ENCODE data around the gene PPP1R26.
A peak's percentile ranks its signal among the peaks of the same experiment; 100 is the strongest.

PPP1R26 gene

DNA sequence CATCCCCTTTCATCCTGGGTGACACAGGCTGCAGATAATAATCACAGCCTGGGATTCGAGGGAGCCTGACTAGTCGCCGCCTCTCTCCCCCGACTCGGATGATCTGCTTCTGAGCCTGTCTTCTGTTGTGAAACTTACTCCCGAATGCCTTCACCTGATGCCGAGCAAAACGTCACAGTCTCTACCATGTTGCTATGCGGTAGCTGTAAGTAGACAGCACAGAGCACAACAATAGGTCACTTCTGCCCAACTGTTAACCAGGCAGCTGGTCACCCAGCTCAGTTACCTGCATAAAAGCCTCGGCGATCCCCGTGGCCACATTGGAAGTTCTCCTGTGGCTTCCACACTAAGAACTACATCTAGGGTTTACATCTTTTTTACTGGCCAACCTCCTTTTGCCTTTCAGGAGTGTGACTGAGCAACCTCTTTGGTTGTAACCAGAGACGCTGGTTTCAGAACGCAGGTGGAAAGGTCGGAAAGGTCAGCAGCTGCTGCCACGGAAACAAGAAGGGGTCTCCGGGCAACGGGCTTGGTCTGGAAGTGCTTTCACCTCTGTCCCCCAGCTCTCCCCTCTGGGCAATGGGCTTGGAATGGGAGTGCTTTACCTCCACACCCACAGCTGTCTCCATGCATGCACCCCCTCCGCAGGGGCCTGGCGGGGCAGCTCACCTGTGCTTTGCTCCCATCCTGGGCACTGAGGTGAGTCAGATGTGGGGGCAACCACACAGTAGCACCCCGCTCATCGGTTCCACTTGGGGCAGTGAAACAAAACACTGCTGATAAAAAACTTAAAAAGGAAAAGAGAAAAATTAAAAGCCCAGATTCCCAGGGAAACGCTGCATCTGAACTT is 7.6 kb upstream of the PPP1R26 start:
- TF ChIP-seq CTCF (IDR thresholded peaks at IDR 0.05; ENCODE audit: low read depth, low read length), result no peak
- DNase-seq (ENCODE audit: low read depth, low spot score), result no peak
- in situ Hi-C loops (cut with HindIII; ENCODE audit: low sequenced_read_pairs), result no loop called here
- H3K4me3 ChIP-seq (ENCODE audit: low read depth, low read length), result no peak overlapping the region

DNA sequence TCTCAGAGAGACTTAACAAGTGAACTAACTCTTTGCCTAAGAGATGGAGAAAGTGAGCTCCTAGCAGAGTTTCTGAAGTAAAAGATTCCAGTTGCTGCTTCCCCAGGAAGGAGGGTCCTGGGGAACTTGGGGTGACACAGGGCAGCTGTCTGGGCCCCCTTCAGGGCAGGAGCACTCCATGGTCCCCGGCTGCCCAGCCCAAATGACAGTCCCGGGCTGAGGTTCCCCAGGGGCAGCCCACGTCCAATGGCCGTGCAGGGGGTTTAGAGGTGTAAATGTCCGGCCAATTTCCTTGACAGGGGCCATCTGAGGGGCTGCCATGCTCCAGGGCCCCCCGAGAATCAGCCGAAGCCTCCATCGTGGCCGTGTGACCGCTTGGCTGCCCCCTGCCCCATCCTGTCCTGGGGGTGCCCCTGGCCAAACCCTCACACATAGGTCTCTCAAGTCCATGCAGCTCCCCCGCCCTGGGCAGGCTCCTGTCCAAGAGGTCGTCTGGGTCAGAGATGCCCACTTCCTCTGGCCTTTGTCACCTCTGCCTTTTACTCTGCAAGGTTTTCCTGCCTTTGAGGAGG is 5.5 kb upstream of the PPP1R26 start:
- no peak for DNase-seq (ENCODE audit: low read depth, low spot score)
- no peak for TF ChIP-seq CTCF (IDR thresholded peaks at IDR 0.05; ENCODE audit: low read depth, low read length)
- in situ Hi-C loops (cut with HindIII; ENCODE audit: low sequenced_read_pairs), result no loop called here
- H3K4me3 ChIP-seq (ENCODE audit: low read depth, low read length), result no peak overlapping the region

- peak; percentile 66 for TF ChIP-seq CTCF (IDR thresholded peaks at IDR 0.05; ENCODE audit: low read depth, low read length)
- no peak overlapping the region for H3K4me3 ChIP-seq (ENCODE audit: low read depth, low read length)
- in situ Hi-C loops (cut with HindIII; ENCODE audit: low sequenced_read_pairs), result no loop called here
- DNase-seq (ENCODE audit: low read depth, low spot score), result no peak
Observed at GRCh38 chr9:135474915-135475314, 4.7 kb upstream of the PPP1R26 start.

DNA sequence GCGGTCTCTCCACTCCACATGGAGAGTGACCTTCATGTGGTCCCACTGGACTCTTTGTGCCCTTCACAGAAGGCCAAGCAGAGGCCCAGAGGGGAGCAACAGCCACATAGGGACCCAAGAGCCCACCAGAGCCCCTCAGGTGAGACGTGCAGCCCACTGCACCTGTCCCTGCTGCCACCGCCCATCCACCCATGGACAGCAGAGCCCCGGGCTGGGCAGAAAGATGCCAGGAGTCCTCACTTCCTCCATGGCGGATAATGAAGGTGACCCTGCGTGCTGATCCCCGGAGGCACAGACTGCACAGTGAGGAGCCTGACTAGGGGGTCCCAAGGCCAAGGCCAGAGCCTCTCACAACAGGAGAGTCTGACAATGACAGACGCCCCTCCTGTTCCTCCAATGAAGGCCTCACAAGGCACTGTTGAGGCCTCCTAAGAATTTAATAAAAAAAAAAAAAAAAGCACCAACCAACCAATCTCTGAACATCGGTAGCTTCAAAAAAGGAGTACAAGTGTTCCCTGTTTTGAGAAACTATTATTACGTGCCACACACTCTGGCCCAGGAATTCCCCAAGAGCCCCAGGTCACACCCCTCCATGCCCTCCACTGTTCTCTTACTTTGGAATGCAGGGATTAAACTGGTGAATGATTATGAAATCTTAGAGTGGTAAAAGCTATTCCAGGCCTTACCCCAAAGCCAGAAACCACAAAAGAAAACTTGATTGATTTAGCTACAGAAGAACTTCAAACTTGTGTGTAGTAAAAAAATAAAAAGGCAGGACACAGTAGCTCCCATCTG is 2.8 kb upstream of the PPP1R26 start:
- no peak overlapping the region for H3K4me3 ChIP-seq (ENCODE audit: low read depth, low read length)
- in situ Hi-C loops (cut with HindIII; ENCODE audit: low sequenced_read_pairs), result no loop called here
- TF ChIP-seq CTCF (IDR thresholded peaks at IDR 0.05; ENCODE audit: low read depth, low read length), result no peak
- no peak for DNase-seq (ENCODE audit: low read depth, low spot score)

DNA sequence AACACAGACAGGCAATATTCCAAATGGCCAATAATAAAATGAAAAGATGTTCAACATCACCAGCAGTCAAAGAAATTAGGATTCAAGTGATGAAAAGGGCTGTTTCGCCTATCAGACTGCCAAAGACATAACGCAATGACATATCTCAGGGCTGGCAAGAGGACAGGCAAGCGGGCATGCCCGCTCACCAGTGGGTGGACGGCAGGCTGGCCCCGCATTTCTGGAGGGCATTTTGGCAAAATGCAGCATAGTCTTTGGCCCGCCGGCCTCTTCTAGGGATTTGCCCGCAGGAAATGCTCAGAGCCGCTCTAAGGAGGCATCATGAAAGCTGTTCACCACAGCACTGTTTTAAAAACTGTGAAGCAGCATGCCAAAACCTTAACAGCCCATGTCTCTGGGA is 1.4 kb upstream of the PPP1R26 start:
- no peak for DNase-seq (ENCODE audit: low read depth, low spot score)
- in situ Hi-C loops (cut with HindIII; ENCODE audit: low sequenced_read_pairs), result no loop called here
- H3K4me3 ChIP-seq (ENCODE audit: low read depth, low read length), result no peak overlapping the region
- no peak for TF ChIP-seq CTCF (IDR thresholded peaks at IDR 0.05; ENCODE audit: low read depth, low read length)

DNA sequence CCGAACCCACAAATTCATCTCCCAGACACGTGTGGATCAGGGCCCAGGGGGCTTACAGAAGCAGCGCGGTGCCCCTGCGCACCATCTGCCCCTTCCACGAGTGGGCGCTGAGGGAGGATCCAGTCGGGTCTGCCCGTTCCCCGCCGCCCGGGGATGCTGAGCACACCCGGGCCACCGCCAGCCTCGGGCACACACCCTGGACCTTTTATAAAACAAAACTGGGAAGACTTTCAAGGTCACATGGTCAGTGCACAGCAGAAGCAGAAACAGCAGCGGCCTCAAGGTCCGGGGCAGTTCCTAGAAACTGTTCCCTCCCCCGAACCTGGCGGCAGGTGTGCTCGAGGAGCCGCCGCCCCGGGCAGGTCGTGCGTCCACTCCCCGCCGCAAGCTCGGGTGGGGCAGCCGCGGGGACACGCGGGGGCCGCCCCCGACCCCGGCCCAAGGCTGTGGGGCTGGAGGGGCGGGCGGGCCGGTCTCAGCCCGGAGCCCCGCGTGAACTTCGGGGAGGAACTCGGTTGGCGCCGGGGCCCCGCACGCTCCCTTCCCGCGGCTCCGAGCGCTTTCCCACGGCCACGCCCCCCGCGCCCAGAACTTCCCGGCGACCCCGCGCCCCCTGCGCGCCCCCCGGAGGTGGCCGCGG is 633 bp upstream of the PPP1R26 start:
- peak overlapping the region; percentile 18 for H3K4me3 ChIP-seq (ENCODE audit: low read depth, low read length)
- TF ChIP-seq CTCF (IDR thresholded peaks at IDR 0.05; ENCODE audit: low read depth, low read length), result peak; percentile 36
- in situ Hi-C loops (cut with HindIII; ENCODE audit: low sequenced_read_pairs), result no loop called here
- no peak for DNase-seq (ENCODE audit: low read depth, low spot score)
